ENCODE data around the gene ELF2.
"Not testable (repeated sequence)": the region's sequence is repeated elsewhere in the genome, so short reads cannot be mapped to it uniquely, and the experiment has no call there.

ELF2 gene

DNA sequence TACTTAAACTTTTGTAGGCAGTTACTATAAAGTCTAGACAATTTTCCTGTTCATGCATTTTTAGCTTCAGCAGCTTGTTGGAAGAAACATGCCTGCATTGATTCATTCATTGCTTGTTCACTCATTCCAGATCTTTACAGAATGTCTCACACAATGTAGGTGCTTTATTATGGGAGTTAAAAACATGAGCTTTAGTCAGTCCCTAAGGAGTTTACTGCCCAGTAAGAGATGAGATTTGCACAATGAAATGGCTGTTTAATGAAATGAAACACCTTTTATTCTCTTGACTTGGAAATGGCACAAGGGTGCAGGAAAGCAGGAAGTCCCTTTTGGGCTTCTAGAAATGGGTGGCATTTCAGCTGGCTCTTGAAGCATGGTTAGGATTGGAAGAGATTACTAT is 158.5 kb downstream of the ELF2 start:
- no peak for DNase-seq

GRCh38 chr4:139017861-139018260 is 159.2 kb downstream of the ELF2 start:
- no peak for DNase-seq

- DNase-seq, result no peak
These were observed 161.0 kb downstream of the ELF2 start for GRCh38 chr4:139015948-139016471.

GRCh38 chr4:139015269-139015947 is 161.6 kb downstream of the ELF2 start, which contains the start of gene NOCT:
Gene NOCT, plus strand, starts transcription at chr4:139015781. Its CDS starts 201 bp downstream, at chr4:139015982.
- peak; percentile 49 to 76 for DNase-seq

DNA sequence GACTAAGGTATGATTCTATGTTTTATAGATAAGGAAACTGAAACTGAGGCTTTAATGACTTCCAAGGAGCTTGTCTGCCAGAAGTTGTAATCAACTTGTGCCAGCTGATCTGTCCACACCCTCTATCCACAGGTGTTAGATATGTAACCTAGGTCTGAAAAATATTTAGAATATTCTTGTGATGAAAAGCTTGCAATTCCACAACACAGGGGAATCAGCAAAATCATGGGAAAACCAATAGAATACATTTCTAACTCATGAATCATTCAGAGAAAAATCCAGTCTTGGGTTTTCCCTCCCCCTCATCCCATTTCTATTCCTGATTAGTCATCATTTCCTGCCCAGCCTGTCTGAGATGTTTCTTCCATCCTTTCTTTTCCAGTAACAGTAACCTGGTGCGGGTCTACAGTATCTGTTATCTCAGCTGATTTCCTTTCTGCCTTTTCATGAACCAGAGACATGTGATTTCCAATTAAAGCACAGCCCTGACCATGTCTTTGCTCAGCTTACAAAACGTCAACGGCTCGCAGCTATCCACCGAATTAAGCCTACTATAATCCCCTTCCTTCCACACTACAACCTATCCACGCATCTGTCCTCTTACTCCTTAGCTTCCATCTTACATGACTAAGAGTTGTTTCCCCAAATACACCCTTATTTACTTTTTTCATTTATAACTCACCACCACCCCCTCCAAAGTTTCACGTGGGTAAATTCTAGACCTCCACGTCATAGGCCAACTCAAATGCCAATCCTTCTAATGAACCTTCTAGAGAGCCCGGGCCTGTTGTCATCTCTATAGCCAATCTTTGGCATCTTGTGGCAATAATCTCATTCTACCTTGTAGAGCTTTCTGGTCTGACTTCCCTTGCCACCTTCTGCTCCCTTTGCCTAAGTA is 162.4 kb downstream of the ELF2 start:
- DNase-seq, result no peak

DNA sequence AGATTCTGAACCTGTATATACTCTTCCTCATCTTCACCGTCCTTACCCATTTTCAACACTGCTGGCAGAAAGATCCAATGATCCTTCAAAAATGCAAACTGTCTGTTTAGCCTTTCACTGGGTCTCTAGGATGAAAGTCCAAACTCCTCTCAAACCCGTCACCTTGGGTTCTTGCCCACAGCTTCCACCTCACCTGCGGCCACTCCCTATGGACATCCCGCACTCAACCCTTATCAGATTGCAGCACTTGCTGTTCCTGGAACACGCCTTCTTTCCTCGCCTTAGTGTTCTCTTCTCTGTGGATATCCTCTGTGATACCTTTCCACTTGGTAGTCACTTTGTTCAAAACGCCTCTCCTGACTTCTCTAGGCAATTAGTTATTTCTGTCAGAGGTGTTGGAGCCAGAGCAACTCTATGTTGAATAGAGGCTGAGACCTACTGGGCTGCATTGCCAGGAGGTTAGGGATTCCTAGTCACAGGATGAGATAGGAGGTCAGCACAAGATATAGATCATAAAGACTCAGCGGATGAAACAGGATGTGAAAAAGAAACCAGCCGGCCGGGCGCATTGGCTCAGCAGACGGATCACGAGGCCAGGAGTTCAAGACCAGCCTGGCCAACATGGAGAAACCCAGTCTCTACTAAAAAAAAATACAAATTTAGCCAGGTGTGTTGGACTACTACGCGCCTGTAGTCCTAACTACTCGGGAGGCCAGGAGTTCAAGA is 165.6 kb downstream of the ELF2 start:
- DNase-seq, result no peak

DNA sequence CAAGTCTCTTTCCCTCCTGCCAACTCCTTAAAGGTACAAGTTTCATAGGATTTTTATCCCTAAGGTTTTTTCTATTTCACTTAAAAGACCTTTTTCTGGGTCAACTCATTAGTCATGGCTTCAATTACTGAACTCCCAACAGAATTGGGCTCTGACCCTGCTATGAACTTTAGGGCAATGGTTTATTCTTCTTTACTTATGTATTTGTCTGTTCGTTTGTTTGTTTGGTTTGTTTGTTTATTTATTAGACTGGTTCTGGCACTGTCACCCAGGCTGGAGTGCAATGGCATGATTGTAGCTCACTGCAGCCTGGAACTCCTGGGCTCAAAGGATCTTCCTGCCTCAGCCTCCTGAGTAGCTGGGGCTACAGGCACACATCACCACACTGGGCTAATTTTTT is 167.3 kb downstream of the ELF2 start:
- DNase-seq, result no peak

DNA sequence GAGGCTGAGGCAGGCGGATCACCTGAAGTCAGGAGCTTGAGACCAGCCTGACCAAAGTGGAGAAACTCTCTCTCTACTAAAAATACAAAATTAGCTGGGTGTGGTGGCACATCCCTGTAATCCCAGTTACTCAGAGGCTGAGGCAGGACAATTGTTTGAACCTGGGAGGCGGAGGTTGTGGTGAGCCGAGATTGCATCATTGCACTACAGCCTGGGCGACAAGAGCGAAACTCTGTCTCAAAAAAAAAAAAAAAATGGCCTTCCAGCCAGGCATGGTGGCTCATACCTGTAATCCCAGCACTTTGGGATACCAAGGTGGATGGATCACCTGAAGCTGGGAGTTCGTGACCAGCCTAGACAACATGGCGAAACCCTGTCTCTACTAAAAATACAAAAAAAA is 168.7 kb downstream of the ELF2 start:
- not testable (repeated sequence) for DNase-seq

DNA sequence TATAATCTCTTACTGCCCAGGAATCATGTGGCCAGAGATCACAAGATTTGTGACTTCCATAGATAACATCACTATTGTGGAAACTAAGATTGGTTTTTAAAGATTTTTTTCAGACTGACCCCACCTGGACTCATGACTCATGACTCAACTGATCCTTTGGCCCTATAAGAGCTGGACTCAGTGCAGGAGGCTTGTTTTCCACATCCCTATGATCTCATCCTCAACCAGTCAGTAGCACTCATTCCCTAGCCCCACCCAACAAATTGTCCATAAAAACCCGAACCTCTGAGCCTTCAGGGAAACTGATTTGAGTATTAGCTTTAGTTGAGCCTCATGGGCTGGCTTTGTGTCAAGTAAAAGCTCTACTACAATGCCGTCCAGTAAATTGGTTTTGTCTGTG is 169.4 kb downstream of the ELF2 start:
- DNase-seq, result no peak
